Gastroesophageal sphincter (tissue), 4 donors: ENCODE results near the gene C19orf38. TPM values are rescaled to one million over a fixed set of nuclear protein-coding genes. Genes with fewer than 3 reads are reported as not detected.
A peak's percentile ranks its signal among the peaks of the same experiment; 100 is the strongest.

ENCODE experiments used
- ATAC-seq: fragments of 150-250 bp; one replicate; pipeline ENCODE4 v1.9.1; 2016; ENCODE audit warnings: mild to moderate bottlenecking, moderate library complexity
- H3K27ac ChIP-seq, 4 donors: fragments of 200-600 bp; sonication (generic) in 3 of 4; 1 replicate in 3 of 4; 2 replicates in 1 of 4; pipeline ENCODE4 v1.5.1; 2016 to 2019
- H3K27me3 ChIP-seq: fragments of 200-600 bp; sonication (generic); one replicate; pipeline ENCODE4 v1.5.1; 2019
- H3K36me3 ChIP-seq, 2 donors: fragments of 200-600 bp; sonication (generic); one replicate each; pipeline ENCODE4 v1.5.1; 2019; ENCODE audit warnings: control low read depth in 1 of 2
- H3K4me1 ChIP-seq, 3 donors: fragments of 200-600 bp; sonication (generic); 1 replicate in 2 of 3; 2 replicates in 1 of 3; pipeline ENCODE4 v1.5.1; 2016 to 2019; ENCODE audit warnings: control low read depth in 2 of 3
- H3K4me3 ChIP-seq, 2 donors: fragments of 200-600 bp; sonication (generic); one replicate each; pipeline ENCODE4 v1.5.1; 2019; ENCODE audit warnings: mild to moderate bottlenecking in 1 of 2, moderate library complexity in 1 of 2
- H3K9me3 ChIP-seq, 3 donors: fragments of 200-600 bp; sonication (generic); one replicate each; pipeline ENCODE4 v1.5.1; 2017 to 2019; ENCODE audit warnings: control low read depth in 2 of 3
- CTCF ChIP-seq, 4 experiments: fragments of 200-600 bp in 2 of 4; fragments of 450-650 bp in 2 of 4; sonication (generic) in 1 of 4; IDR thresholded peaks; one replicate each; pipeline ENCODE4 v1.5.1; 2017 to 2019; ENCODE audit warnings: antibody characterized with exemption in 4 of 4, mild to moderate bottlenecking in 2 of 4, moderate library complexity in 2 of 4
- EP300 ChIP-seq: sonication (generic); formaldehyde crosslinking; IDR thresholded peaks from one replicate; pipeline ENCODE4 v1.6.1; 2017; ENCODE audit warnings: antibody characterized with exemption, mild to moderate bottlenecking
- POLR2A ChIP-seq, 2 donors: fragments of 450-650 bp; IDR thresholded peaks; one replicate each; pipeline ENCODE4 v1.6.1; 2017; ENCODE audit warnings: antibody characterized with exemption in 2 of 2, mild to moderate bottlenecking in 2 of 2, moderate library complexity in 1 of 2
- POLR2AphosphoS5 ChIP-seq: sonication (generic); formaldehyde crosslinking; IDR thresholded peaks from one replicate; pipeline ENCODE4 v1.6.1; 2017; ENCODE audit warnings: antibody characterized with exemption
- WGBS, 2 donors: methylation state at CpG; one replicate each; pipeline ENCODE4 v1.1.5; 2018; ENCODE audit warnings: low coverage in 1 of 2; 5-methylcytosine and 5-hydroxymethylcytosine counted together
- total RNA-seq, 4 donors: library from RNA; depleted of rRNA; stranded (reverse); fragments of >200 nt; gene quantifications; one replicate each; pipeline ENCODE4 v1.1.0, GENCODE V29; 2016

Gene C19orf38
- total RNA-seq, 4 donors from 2014 or later, result 0.89 to 3.1 (median 2.1) TPM; not detected in 1

GRCh38 chr19:10911579-10912363, 63.6 kb downstream of the C19orf38 start:
- Histone ChIP-seq H3K27ac (no peak overlapping the region), H3K4me1 (no peaks in the 10 kb centered on the region), H3K9me3 (no peaks in the 10 kb centered on the region), H3K27me3 (no peaks in the 10 kb centered on the region), H3K36me3 (peaks cover 0 to 100% of the 10 kb centered on the region in 2 donors), H3K4me3 (no peak overlapping the region)
- WGBS, 2 donors, result 89% methylated on average over 12 of the region's 31 CpGs; no CpG with 5 or more reads in 1 of the 2 donors
- no peak for ATAC-seq
- TF ChIP-seq POLR2A (IDR thresholded peaks at IDR 0.05), result no peak
- TF ChIP-seq EP300, result no peak
- no peak for TF ChIP-seq POLR2AphosphoS5
- TF ChIP-seq CTCF (IDR thresholded peaks at IDR 0.05), result no peak

- H3K9me3 ChIP-seq, result no peaks in the 10 kb centered on the region
- H3K4me1 ChIP-seq, result no peaks in the 10 kb centered on the region
- ATAC-seq, result no peak
- peaks cover 0 to 99% of the 10 kb centered on the region in 2 donors for H3K36me3 ChIP-seq
- no peak overlapping the region for H3K27ac ChIP-seq
- TF ChIP-seq CTCF (IDR thresholded peaks at IDR 0.05), result no peak
- TF ChIP-seq POLR2AphosphoS5, result no peak
- no peaks in the 10 kb centered on the region for H3K27me3 ChIP-seq
- WGBS, 2 donors, result 89 to 100% methylated on average over 1 to 11 of the region's 18 CpGs
- H3K4me3 ChIP-seq, result no peak overlapping the region
These were observed 64.4 kb downstream of the C19orf38 start for GRCh38 chr19:10912619-10913018.

- WGBS, 2 donors, result 100% methylated on average over 4 of the region's 24 CpGs; no CpG with 5 or more reads in 1 of the 2 donors
- Histone ChIP-seq H3K4me3 (no peak overlapping the region), H3K27me3 (no peaks in the 10 kb centered on the region), H3K27ac (no peak overlapping the region), H3K9me3 (no peaks in the 10 kb centered on the region), H3K4me1 (no peaks in the 10 kb centered on the region), H3K36me3 (peaks cover 0 to 99% of the 10 kb centered on the region in 2 donors)
- TF ChIP-seq CTCF (IDR thresholded peaks at IDR 0.05) (no peak), POLR2AphosphoS5 (no peak), EP300 (no peak), POLR2A (IDR thresholded peaks at IDR 0.05) (no peak)
- ATAC-seq, result no peak
These were observed 65.6 kb downstream of the C19orf38 start for GRCh38 chr19:10913716-10914340.

GRCh38 chr19:10915130-10916091, 67.2 kb downstream of the C19orf38 start:
- TF ChIP-seq EP300, result no peak
- no peak for TF ChIP-seq CTCF (IDR thresholded peaks at IDR 0.05)
- TF ChIP-seq POLR2A (IDR thresholded peaks at IDR 0.05), result no peak
- no peak for TF ChIP-seq POLR2AphosphoS5
- H3K36me3 ChIP-seq, result peaks cover 0 to 99% of the 10 kb centered on the region in 2 donors
- peak; percentile 48 for ATAC-seq
- H3K4me1 ChIP-seq, result no peaks in the 10 kb centered on the region
- WGBS, 2 donors, result 100% methylated on average over 1 of the region's 19 CpGs; no CpG with 5 or more reads in 1 of the 2 donors
- peak overlapping the region in 1 of 4 donors; percentile 4 for H3K27ac ChIP-seq
- H3K4me3 ChIP-seq, result no peak overlapping the region
- no peaks in the 10 kb centered on the region for H3K27me3 ChIP-seq
- no peaks in the 10 kb centered on the region for H3K9me3 ChIP-seq
